Suprapubic skin (tissue), 2 donors: Measurements from ENCODE around the gene TENM3.

Experiments used
- EP300 ChIP-seq: sonication (generic); formaldehyde crosslinking; IDR thresholded peaks from one replicate; pipeline ENCODE4 v1.6.1; 2017; ENCODE audit warnings: antibody characterized with exemption
- POLR2A ChIP-seq, 2 donors: fragments of 450-650 bp; IDR thresholded peaks; one replicate each; pipeline ENCODE4 v1.6.1; 2017; ENCODE audit warnings: antibody characterized with exemption in 2 of 2, mild to moderate bottlenecking in 2 of 2, moderate library complexity in 2 of 2

GRCh38 chr4:182766857-182767250, 523.7 kb downstream of the TENM3 start:
- TF ChIP-seq EP300, result no peak
- no peak for TF ChIP-seq POLR2A (IDR thresholded peaks at IDR 0.05)
